Esophagus (tissue), 2 donors: ENCODE data around the gene ABAT. TPM values are rescaled to one million over a fixed set of nuclear protein-coding genes. Genes with fewer than 3 reads are reported as not detected.
"Not testable (repeated sequence)": the region's sequence is repeated elsewhere in the genome, so short reads cannot be mapped to it uniquely, and the experiment has no call there.

ENCODE experiments used
- H3K27ac ChIP-seq, 2 donors: one replicate each; pipeline ENCODE4 v1.5.1; 2013; ENCODE audit warnings: low read depth in 2 of 2, mild to moderate bottlenecking in 2 of 2, inconsistent platforms in 1 of 2, low read length in 1 of 2, moderate library complexity in 1 of 2
- H3K27me3 ChIP-seq, 2 donors: one replicate each; pipeline ENCODE4 v1.6.1; 2013; ENCODE audit warnings: low read length in 2 of 2, control low read depth in 1 of 2, mild to moderate bottlenecking in 1 of 2; ENCODE audit not compliant: insufficient read depth in 2 of 2, control insufficient read depth in 1 of 2
- H3K36me3 ChIP-seq, 2 donors: one replicate each; pipeline ENCODE4 v1.6.1; 2013; ENCODE audit warnings: low read length in 1 of 2; ENCODE audit not compliant: control insufficient read depth in 2 of 2, insufficient read depth in 2 of 2
- H3K4me1 ChIP-seq, 2 donors: one replicate each; pipeline ENCODE4 v1.6.1; 2013; ENCODE audit warnings: low read length in 1 of 2; ENCODE audit not compliant: control insufficient read depth in 2 of 2, insufficient read depth in 2 of 2
- H3K4me3 ChIP-seq, 2 donors: one replicate each; pipeline ENCODE4 v1.5.1; 2013; ENCODE audit warnings: low read length in 2 of 2, mild to moderate bottlenecking in 2 of 2, low read depth in 1 of 2, moderate library complexity in 1 of 2
- H3K9me3 ChIP-seq, 2 donors: one replicate each; pipeline ENCODE4 v1.6.1; 2013; ENCODE audit warnings: mild to moderate bottlenecking in 2 of 2, low read depth in 1 of 2, low read length in 1 of 2, moderate library complexity in 1 of 2; ENCODE audit not compliant: control insufficient read depth in 2 of 2, insufficient read depth in 1 of 2
- WGBS, 2 donors: extraction: QIAGEN DNeasy Blood & Tissue Kit; methylation state at CpG; one replicate each; pipeline ENCODE4 v1.1.7; 2013; 5-methylcytosine and 5-hydroxymethylcytosine counted together
- polyA plus RNA-seq, 2 donors: library from polyadenylated mRNA; stranded (reverse); fragments of 200-250 nt; gene quantifications; one replicate each; pipeline ENCODE4 v1.2.3, GENCODE V29; 2013
- donor health status: healthy with polysubstance abuse.
- donor health status: Bipolar disorder and iron deficiency.

The ABAT gene
- polyA plus RNA-seq, 2 donors: 4.6 to 9.5 TPM

GRCh38 chr16:8801701-8802100, 127.3 kb downstream of the ABAT start:
- Histone ChIP-seq H3K4me1 (peaks cover 0 to 4% of the 10 kb centered on the region in 2 donors), H3K27me3 (no peaks in the 10 kb centered on the region), H3K9me3 (no peaks in the 10 kb centered on the region), H3K4me3 (no peak overlapping the region), H3K27ac (no peak overlapping the region), H3K36me3 (peaks cover 7 to 10% of the 10 kb centered on the region in 2 donors)
- 82 to 93% methylated on average over 4 of the region's 4 CpGs for WGBS, 2 donors

- peaks cover 15 to 23% of the 10 kb centered on the region in 2 donors for H3K36me3 ChIP-seq
These were observed 129.3 kb downstream of the ABAT start for GRCh38 chr16:8803733-8804132.

DNA sequence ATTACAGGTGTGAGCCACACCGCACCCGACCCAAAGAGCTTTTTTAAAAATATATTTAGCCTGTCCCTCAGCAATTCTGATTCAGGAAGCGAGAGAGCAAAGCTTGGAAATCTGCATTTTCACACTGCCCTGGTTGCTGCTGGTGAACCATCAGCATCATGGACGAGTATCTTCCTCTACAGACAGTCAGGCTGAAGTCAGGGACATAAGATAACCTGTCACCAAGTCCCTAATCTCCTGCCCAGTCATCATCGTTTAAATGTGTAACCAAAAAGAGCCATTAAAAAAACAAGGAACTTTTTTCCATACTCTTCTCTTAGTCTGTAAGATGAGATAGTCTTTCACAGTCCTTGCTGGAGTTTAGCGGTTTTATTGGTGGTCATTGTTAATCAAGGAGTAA, 129.9 kb downstream of the ABAT start:
- H3K27me3 ChIP-seq: no peaks in the 10 kb centered on the region
- no peak overlapping the region for H3K4me3 ChIP-seq
- H3K4me1 ChIP-seq: no peaks in the 10 kb centered on the region
- no peak overlapping the region for H3K27ac ChIP-seq
- peaks cover 17 to 28% of the 10 kb centered on the region in 2 donors for H3K36me3 ChIP-seq
- H3K9me3 ChIP-seq: no peaks in the 10 kb centered on the region
- 85 to 88% methylated on average over 6 of the region's 6 CpGs for WGBS, 2 donors

More at GRCh38 chr16:8803733-8804132, 129.3 kb downstream of the ABAT start:
- H3K27ac ChIP-seq, H3K4me3 ChIP-seq, H3K9me3 ChIP-seq, H3K27me3 ChIP-seq, H3K4me1 ChIP-seq: not testable (repeated sequence)
- 95% methylated on average over 11 to 12 of the region's 12 CpGs for WGBS, 2 donors

DNA sequence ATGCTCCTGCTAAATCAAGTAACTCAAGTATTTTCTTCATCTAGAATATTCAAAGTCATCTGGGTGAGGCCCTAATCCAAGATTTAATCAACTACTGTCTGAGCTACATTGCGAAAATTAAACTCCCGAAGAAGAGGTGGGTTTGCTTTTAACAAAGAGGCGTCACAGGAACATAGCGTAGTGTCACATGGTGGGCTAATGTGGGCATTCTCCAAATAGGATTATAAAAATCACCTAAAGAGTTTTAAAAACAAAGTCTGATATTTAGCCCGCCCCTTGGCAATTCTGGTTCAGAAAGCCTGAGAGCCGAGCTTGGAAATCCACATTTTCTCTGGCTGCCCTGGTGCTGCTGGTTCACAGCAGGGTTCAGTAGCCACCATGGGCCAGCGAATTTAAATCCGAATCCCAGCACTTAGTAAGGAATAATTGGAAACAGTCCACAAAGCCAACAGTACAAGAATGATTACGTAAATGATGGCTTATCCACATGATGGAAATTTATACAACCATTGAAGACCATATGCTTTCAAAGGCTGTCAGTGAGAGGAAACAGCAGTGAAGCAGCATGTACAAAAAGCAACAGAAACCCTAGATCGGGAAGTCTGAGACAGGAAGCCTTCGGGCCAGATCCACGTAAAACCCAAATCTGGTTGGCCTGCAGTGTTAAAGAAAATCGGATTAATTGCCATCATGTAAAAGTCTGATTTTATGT, 132.0 kb downstream of the ABAT start:
- Histone ChIP-seq H3K9me3 (no peaks in the 10 kb centered on the region), H3K4me1 (no peaks in the 10 kb centered on the region), H3K27ac (no peak overlapping the region), H3K27me3 (no peaks in the 10 kb centered on the region), H3K4me3 (no peak overlapping the region), H3K36me3 (peaks cover 26 to 28% of the 10 kb centered on the region in 2 donors)
- WGBS, 2 donors: 88 to 91% methylated on average over 13 of the region's 13 CpGs

DNA sequence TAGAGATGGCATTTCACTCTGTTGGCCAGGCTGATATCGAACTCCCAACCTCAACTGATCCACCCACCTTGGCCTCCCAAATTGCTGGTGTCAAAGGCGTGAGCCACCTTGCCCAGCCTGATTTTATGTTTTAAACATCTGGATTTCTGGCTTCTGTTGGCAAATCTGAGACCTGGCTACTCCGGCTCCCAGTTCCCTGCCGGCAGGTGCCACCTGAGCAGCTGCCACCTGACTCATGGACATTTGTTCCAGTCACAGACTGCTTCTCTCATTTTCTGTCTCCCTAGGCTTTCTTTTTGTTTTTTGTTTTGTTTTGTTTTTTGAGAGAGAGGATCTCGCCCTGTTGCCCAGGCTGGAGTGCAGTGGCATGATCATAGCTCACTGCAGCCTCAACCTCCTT, 132.8 kb downstream of the ABAT start:
- Histone ChIP-seq H3K36me3 (peaks cover 26 to 28% of the 10 kb centered on the region in 2 donors), H3K27ac (no peak overlapping the region), H3K4me1 (no peaks in the 10 kb centered on the region), H3K9me3 (no peaks in the 10 kb centered on the region), H3K27me3 (no peaks in the 10 kb centered on the region), H3K4me3 (no peak overlapping the region)
- 93 to 95% methylated on average over 5 of the region's 5 CpGs for WGBS, 2 donors

GRCh38 chr16:8808009-8808408, 133.6 kb downstream of the ABAT start:
- H3K4me1 ChIP-seq: no peaks in the 10 kb centered on the region
- H3K9me3 ChIP-seq: no peaks in the 10 kb centered on the region
- H3K27me3 ChIP-seq: no peaks in the 10 kb centered on the region
- H3K36me3 ChIP-seq: peaks cover 24 to 29% of the 10 kb centered on the region in 2 donors
- WGBS, 2 donors: 78 to 94% methylated on average over 3 of the region's 3 CpGs
- no peak overlapping the region for H3K27ac ChIP-seq
- no peak overlapping the region for H3K4me3 ChIP-seq

- Histone ChIP-seq H3K4me3 (no peak overlapping the region), H3K4me1 (no peaks in the 10 kb centered on the region), H3K36me3 (peaks cover 31% of the 10 kb centered on the region in 2 donors), H3K27me3 (no peaks in the 10 kb centered on the region), H3K27ac (no peak overlapping the region), H3K9me3 (no peaks in the 10 kb centered on the region)
- 78 to 88% methylated on average over 11 of the region's 11 CpGs for WGBS, 2 donors
These were observed 134.4 kb downstream of the ABAT start for GRCh38 chr16:8808613-8809353.

DNA sequence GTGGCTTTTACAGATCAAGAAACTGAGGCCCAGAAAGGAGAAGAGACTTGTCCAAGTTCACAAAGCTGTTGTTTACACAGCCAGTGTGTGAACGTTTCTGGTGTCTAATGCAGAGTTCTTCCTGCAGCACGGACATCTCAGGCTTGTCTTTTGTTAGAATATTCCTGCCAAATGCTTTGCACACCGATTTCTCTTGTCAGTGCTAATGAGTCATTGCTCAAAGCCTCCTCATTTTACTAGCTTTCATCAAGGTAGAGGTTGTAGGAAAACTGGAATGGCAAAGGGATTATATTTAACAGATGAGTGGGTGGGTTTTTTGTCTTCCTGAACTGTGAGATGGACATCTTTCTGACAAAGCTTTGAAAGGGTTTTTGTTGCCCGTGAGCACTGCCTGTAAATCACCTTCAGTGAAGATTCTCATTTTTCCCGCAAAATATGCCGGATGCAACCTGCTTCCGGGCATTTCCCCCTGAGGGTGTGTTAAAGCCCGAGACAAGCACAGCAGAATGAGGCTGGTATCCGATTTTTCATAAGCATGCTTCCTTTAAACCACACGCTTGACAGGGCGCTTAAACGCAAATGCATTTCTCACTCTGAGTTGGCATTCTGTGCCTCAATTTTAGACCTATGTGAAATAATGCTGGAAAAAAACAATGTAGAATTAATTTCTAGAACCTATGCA, 137.9 kb downstream of the ABAT start:
- no peaks in the 10 kb centered on the region for H3K27me3 ChIP-seq
- H3K36me3 ChIP-seq: peaks cover 40 to 46% of the 10 kb centered on the region in 2 donors
- no peaks in the 10 kb centered on the region for H3K9me3 ChIP-seq
- H3K4me1 ChIP-seq: no peaks in the 10 kb centered on the region
- 73 to 74% methylated on average over 12 of the region's 12 CpGs for WGBS, 2 donors
- H3K4me3 ChIP-seq: no peak overlapping the region
- H3K27ac ChIP-seq: no peak overlapping the region

GRCh38 chr16:8814095-8814806, 139.8 kb downstream of the ABAT start:
- H3K27me3 ChIP-seq: no peaks in the 10 kb centered on the region
- WGBS, 2 donors: 88 to 92% methylated on average over 14 of the region's 14 CpGs
- no peak overlapping the region for H3K27ac ChIP-seq
- no peaks in the 10 kb centered on the region for H3K9me3 ChIP-seq
- no peaks in the 10 kb centered on the region for H3K4me1 ChIP-seq
- peaks cover 28 to 37% of the 10 kb centered on the region in 2 donors for H3K36me3 ChIP-seq
- no peak overlapping the region for H3K4me3 ChIP-seq
